Stimulated activated CD8-positive, alpha-beta memory T cell treated with anti-CD3 and anti-CD28 coated beads, Interleukin-15, amount 100 ng/mL, for 4 hours (primary cell): ENCODE results near the gene UBA6.
"Not testable (repeated sequence)": the region's sequence is repeated elsewhere in the genome, so short reads cannot be mapped to it uniquely, and the experiment has no call there.

Source experiments
- DNase-seq, 2 donors: peaks; one replicate each; pipeline ENCODE4 v3.0.0-alpha.2; 2020; ENCODE audit warnings: low read depth in 2 of 2

UBA6 gene

DNA sequence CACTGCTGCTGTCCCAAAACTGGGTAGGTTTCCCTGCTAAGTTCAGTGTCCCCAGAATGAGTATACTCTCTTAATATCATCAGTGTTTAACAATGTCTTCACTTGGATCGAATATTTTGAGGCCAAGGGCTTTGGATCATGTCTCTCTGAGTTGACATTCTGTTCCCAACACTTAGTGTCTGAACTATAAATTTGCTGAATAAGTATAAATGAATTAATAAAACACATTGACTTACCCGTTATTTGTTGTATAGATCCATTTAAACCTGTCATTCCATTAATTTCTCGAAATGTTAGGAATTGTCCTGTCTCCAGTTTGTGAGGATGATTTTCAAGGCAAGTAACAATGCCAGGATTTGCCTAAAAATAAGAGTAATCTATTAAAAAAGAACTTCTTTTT is 32.6 kb downstream of the UBA6 start:
- DNase-seq = no peak

DNA sequence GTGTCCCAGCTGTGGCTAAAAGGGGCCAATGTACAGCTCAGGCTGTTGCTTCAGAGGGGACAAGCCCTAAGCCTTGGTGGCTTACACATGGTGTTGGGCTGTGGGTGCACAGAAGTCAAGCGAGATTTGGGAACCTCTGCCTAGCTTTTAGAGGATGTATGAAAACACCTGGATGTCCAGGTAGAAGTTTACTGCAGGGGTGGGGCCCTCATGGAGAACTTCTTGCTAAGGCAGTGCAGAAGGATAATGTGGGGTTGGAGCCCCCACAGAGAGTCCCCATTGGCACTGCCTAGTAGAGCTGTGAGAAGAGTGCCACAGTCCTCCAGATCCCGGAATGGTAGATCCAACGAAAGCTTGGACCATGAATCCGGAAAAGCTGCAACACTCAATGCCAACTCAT is 40.5 kb downstream of the UBA6 start:
- DNase-seq = no peak

DNA sequence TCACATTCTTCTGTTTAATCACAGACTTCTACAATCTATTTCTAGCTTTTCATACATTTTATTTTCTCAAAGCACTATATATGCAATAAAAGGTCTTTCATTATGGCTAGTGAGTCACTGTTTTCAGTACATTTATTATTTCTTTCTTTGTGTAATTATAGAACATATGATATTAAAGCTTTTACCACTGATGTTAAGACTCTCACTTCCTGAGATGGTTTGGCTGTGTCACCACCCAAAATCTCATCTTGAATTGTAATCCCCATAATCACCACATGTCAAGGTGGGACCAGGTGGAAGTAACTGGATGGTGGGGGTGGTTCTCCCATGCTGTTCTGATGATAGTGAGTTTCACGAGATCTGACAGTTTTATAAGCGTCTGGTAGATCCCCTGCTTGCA is 41.9 kb downstream of the UBA6 start:
- DNase-seq = no peak

DNA sequence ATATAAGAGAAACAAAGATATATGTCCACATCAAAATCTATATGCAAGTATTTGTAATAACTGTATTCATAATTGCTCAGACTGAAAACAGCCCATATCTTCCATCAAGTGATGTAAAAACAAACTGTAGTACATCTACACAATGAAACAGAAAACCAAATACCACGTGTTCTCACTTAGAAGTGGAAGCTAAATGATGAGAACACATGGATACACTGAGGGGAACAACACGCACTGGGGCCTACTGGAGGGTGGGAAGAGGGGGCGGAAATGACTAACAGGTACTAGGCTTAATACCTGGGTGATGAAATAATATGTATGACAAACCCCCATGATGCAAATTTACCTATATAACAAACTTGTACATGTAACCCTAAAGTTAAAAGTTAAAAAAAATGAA is 42.7 kb downstream of the UBA6 start:
- DNase-seq = no peak

DNA sequence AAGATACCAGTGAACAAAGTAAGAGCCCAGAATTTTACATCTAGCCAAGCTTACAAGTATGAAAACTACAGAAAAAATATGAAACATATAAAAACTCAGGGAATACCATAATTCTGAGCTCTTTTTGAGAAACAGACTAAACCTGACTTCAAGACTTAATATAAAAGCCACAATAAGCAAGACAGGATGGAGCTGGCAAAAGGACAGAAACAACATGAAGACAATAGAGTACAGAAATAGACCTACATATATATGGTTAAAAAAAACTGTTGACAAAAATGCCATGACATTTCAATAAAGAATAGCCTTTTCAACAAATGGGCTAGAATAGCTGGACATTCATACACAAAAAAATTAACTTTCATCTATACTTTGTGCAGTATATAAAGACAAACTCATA is 49.4 kb downstream of the UBA6 start:
- DNase-seq = no peak

DNA sequence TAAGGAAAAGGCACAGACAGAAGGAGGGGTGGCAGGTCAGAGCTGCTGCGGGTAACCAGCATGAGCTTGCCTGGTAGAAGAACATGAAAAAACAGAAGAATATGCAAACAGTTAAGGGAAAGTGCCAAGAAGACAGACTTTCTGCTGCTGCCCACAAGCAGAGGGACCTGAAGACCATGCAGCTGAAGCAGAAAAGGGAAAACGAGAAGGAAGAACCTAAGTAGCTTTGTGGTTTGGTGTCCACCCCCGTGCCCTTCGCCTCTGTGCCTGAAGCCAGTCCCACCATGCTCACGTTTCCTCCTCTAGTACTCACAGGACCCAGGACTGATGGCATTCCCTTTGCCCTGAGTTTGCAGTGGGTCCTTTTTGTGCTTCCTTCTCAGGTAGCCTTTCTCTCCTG is 62.8 kb downstream of the UBA6 start:
- no peak for DNase-seq

DNA sequence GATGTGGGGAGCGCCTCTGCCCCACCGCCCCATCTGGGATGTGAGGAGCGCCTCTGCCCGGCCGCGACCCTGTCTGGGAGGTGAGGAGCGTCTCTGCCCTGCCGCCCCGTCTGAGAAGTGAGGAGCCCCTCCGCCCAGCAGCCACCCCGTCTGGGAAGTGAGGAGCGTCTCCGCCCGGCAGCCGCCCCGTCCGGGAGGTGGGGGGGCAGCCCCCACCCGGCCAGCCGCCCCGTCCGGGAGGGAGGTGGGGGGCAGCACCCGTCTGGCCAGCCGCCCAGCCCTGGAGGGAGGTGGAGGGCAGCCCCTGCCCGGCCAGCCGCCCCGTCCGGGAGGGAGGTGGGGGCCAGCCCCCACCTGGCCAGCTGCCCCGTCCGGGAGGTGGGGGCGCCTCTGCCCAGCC is 64.0 kb downstream of the UBA6 start:
- not testable (repeated sequence) for DNase-seq

DNA sequence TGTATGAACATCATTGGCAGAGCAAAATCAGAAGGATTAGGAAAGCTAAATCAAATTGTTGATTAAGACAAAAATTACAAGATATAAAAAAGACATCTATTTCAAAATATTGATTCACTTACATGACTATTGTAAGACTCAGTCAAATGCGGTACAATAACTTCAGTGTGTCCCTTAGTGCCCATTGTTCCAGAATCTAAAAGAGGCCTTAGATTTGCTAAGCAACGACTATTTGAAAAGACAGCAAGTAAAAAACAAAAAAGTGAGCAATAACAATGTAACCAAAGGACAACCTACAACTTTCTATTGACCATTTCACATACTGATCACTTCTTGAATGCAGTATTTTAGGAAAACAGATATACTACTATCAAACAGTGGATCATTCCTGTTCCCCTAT is 65.6 kb downstream of the UBA6 start:
- DNase-seq = no peak

DNA sequence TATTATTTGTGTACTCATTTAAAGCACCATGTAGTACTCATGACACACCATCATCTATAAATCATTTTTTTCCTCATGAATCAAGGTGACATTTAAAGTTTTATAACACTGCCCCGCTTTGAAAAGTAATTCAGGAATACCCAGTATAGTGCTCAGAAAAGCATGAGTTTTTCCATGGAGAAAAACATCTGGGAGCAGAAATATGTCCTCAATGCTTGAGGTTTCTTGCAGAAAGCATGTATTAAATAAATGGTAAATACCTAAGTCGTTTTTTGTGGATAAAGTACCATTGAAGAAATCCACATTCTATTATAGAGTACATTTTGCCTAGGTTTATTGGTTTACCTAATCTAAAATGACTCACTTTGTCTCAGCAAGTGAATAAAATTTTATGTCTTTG is 66.2 kb downstream of the UBA6 start:
- no peak for DNase-seq

DNA sequence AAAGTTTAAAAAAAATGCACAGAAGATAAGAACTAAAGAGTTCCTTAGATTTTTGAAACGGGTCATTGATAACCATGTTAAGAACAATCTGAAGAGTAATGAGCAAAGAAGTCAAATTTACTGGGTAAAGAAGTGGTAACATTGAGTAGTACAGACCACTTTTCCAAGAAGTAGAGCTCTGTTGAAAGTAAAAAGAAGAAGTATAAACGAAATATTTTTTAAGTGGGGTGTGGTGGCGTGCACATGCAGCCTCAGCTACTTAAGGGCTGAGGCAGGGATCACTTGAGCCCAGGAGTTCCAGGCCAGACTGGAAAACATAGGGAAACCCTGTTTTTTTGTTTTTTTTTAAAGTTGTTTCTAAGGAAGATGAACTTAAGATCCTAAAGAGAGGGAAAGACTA is 68.5 kb downstream of the UBA6 start:
- DNase-seq = no peak

DNA sequence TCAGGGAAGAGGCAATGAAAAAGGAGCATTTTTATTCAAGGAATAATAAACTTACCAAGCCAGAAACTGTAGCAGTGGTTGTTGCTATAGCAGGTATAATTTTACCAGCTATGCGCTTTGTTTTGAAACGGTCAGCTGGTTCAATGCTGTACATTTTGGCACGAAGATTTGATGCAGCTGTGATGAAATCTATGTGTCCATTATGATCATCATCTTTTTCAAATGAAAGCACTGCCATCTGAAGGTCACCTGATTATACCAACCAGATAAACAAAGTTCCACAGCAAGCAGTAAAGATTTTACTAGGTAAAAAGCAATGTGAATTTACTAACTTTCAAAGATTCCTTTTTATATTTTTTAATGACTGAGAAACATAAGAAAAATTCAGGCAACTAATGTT is 76.0 kb downstream of the UBA6 start:
- no peak for DNase-seq

DNA sequence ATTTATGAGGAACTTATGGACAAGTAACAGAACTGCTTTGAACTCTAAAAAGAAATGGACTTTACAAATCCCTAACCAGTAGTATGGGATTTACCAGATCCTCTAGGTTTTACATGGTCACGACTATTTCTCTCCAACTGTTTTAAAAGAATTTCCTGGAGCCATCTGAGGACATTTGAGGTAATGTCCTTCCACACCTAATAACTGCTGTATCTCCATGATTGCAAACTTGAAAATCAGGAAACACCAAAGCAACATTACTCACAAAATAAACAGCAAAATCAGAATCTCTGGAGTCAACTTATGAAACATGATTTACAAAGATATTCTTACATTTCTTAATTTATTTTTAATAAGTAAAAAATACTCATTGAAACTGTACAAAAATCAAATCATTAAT is 84.5 kb downstream of the UBA6 start:
- no peak for DNase-seq

DNA sequence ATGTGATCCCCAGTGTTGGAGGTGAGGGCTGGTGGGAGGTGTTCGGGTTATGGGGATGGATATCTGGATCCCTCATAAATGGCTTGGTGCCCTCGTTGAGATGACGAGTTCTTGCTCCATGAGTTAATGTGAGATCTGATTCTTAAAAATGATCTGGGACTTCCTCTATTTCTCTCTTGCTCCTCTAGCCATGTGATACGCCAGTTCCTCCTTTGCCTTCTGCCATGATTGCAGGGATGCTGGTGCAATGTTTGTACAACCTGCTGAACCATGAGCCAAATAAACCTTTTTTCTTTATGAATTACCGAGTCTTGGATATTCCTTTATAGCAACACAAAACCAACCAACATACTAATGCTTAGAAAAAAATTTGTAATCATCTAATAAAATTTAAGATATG is 85.8 kb downstream of the UBA6 start:
- no peak for DNase-seq

DNA sequence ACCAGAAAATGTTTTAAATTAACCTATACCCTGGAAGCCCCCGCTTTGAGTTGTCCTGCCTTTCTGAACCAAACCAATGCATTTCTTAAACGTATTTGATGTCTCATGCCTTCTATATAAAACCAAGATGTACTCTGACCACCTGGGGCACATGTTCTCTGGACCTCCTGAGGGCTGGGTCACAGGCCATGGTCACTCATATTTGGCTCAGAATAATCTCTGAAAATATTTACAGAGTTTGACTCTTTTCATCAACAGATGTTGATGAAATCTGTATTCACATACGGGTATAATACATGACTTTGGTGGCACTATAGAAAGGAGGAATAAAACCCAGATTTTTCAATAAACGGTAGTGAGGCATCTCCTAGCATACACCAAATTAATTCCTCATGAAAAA is 86.8 kb downstream of the UBA6 start:
- DNase-seq = no peak

DNA sequence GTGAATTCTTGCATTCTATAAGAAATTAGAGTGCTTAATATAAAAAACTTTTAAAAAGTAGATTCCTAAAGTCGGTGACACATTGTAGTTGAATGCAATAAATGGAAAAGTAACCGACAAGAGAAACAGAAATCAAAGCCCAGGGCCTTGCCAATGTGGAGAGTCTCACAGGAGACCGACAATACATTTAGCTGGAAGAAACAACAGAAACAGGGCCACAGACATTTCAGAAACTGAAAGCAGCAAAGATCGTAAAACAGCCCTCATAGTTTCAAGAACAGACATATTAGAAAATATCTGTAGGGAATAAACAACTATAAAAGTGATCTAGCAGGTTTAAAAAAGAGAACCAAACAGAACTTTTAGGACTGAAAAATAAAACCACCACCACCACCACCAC is 92.9 kb downstream of the UBA6 start:
- no peak for DNase-seq

DNA sequence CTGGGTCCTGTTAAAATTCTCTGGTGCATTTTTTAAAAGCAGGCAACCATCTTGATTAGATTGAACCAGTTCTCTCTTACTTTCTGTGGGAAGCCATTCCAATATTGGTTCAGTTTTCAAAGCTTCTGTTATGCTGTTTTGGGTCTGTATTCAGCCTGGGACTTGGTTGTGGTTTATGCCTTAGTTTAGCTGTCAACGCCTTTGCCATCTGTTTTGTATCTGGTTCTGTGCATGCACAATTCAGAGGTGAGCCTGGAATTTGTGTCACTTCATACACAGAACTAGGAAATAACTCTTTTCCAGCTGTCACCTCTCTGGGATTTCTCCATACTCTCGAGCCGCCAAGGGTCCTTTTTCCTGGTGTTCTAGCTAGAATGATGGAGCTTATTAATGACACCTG is 96.2 kb downstream of the UBA6 start:
- no peak for DNase-seq

DNA sequence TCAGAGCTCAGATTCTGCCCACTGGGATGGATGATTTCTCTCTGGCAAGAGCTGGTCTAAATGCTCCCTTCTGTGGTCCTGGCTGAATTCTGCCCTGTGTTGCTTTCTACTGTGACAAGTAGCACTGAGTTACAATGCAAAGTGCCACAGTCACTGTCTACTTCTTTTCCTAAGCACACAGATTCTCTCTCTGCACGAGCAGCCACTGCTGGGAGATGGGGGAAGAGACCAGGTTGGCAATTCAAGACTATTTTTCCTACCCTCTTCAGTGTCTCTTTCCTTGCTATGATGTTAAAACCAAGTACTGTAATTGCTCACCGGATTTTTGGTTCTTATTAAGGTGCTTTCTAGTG is 97.0 kb downstream of the UBA6 start:
- no peak for DNase-seq

DNA sequence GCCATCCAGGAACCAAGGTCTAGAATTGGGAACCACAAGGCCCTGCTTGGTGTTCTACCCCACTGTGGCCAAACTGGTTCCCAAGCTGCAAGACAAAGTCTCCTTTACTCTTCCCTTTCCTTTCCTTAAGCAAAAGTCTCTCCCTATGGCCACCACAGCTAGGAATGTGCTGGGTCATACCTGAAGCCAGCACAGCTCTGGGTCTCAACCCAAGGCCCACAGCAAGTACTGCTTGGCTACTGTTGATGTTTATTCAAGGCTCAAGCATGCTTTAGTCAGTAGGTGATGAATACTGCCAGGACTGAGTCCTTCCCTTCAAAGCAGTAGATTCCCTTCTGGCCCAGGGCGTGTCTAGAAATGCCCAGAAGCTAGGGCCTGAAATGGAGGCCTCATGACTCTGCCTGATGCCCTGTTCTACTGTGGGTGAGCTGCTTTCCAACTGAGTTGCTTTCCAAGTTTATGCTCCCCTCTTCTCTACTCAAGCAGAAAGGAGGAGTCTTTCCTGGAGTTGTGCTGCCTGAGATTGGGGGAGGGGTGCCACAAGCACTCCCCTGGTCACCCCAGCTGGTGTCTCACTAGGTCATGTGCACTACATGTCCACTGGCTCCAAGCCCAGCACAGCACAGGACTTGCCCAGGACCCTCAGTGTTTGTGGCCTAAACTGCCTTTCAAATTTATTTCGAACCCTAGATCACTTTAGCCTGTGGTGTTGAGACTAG is 97.5 kb downstream of the UBA6 start:
- DNase-seq = no peak

DNA sequence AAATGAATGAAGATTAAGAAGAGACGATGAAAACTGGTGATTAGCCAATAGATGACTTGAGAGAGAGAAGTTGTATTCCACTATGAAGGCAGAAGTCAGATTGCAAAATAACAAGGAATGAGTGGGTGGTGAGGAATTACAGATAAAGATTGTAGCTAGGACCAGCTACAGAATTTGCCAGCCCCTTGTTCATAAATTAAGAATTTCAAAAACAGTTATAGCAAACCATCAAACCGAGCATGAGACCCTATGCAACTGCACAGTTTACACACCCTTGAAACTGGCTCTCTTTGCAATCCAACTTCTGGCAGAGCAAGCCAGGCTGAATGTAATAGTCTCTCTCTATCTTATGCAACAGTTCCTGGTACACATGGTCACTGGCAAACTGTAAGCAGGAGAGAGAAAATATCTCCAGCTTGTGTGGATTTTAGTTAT is 107.2 kb downstream of the UBA6 start:
- DNase-seq = no peak

DNA sequence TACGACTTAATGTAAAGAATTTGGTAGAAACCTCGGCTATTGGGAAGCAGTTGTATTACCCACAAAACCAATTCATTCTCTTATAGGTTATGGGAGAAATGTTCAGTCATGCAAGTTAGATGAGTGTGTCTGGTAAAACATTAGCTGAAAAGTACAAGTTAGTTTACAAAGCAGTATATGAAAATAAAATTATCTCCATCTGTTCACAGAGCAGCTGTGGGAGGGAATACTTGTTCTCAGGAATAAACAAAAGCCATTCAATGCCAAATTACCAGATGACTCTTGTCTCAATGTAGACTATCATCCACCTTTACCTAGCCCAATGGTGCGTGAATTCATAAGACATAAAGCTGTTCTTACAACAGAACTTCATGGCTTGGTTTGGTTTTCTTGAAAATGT is 113.8 kb downstream of the UBA6 start:
- DNase-seq = no peak

DNA sequence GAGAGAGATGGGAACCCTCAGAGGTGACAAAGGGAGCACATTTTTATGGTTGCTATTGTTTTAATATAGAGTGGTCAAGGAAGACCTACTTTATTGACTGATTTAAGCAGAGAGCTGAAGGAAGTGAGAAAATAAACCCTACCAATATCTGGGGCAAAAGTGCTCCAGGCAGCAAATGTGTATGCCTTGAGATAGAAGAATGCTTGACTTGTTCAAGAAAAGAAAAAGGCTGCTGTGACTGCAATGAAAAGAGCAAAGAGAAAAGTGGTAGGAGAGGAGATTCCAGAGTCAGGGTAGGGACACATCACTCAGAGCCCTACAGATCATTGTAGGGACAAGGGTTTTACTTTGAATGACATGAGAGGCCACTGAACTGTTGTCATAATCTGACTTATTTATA is 116.5 kb downstream of the UBA6 start:
- DNase-seq = no peak

DNA sequence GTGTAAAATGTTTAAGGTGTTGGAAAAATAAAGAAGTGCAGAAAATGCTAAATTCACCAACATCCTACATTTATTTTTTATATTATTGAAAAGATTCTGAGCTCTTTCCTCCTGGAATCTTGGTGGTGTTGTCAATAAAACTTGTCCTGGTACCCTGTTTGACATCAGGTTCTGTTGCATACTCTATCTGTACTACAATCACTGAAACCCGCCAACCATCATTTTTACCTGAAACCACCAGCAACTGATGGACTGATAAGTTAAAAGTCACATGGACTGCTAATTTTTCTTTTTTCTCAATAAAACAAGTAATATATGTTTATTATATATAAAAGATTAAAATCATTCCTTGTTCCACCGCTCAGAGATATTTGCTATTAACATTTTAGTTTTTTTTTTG is 119.0 kb downstream of the UBA6 start:
- DNase-seq = no peak

DNA sequence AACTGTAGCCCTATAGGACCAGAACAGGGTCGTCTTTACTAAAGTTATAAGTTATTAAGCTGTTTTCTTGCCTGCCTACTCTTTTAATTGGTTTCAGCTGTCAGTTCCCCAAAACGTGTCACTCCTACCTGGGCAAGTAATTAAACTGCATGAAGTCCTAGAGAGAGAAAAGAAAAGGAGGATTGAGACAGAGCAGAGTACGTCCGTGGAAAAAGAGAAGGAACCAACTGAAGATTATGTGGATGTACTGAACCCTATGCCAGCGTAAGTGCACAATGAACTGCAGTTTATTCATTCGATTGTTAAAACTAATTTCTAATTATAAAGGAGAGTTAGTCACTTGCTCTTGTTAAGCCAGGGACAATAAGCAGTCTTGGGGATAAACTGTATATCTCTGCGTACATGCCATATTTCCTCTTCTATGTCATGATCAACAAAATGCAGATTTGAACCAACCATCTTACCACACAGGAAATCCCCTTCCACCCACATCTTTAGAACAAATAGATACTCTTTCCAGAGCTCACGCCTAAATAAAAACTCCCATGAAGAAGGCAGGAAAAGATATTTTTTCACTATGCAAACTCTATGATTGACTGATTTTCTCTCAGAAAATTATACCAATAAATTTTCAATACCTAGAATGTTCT is 119.6 kb downstream of the UBA6 start:
- no peak for DNase-seq

DNA sequence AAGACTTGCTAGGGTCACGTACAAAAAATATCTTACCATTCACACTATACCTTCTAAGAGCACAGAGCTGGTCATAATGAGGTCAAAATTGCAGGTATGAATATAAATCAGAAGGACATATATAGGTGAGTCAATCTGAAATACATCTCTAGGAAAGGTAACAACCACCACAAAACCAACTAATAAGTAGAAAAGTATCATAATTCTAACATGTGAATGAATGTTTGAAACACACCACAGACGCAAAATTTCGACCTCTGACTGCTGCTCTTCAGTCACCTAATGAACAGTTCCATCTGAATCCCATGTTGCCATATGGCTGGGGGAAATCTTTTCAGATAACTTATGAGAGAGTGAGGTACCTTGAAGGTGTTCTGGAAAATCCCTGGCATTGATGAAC is 120.4 kb downstream of the UBA6 start:
- DNase-seq = no peak
